ENCODE measurements around the gene GTSF1L. TPM values are rescaled to one million over a fixed set of nuclear protein-coding genes. Genes with fewer than 3 reads are reported as not detected.
A peak's percentile ranks its signal among the peaks of the same experiment; 100 is the strongest.

GTSF1L gene
- total RNA-seq, 4 donors from 2014 or later: not detected

DNA sequence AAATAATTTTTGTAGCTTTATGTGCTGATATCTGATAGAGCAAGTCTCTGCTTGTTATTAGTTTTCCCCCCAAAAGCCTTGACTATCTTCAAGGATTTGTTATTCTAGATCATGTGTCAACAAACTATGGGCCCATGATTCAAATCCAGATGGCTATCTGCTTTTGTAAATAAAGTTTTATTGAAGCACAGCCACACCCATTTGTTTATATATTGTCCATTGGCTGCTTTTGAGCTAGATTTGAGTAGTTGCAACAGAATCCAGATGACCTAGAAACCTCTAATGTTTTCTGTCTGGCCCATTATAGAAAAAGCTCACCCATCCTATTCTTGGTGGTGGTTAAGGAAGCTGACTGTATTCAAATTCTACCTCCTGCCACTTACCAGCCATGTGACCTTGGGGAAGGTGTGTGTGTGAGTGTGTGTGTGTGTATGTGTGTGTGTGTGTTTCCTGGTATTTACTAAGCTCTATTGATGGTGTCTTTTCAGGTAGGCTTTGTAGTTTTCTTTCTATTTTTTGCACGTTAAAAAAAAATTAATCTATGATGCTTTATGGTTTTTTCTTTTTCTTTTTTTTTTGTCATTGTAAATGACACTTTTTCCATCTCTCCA, 1.3 kb upstream of the GTSF1L start:
- peak; percentile 30 for DNase-seq
- Histone ChIP-seq H3K9me3 (no peaks in the 10 kb centered on the region), H3K27ac (no peak overlapping the region), H3K4me3 (no peak overlapping the region), H3K36me3 (no peaks in the 10 kb centered on the region), H3K4me1 (peaks cover 0 to 9% (median 6%) of the 10 kb centered on the region in 4 donors), H3K27me3 (no peaks in the 10 kb centered on the region)
- TF ChIP-seq POLR2AphosphoS5 (IDR thresholded peaks at IDR 0.05): no peak
- no peak for TF ChIP-seq CTCF (IDR thresholded peaks at IDR 0.05)
- TF ChIP-seq EP300 (IDR thresholded peaks at IDR 0.05; ENCODE audit: low read depth): no peak
- 76 to 85% methylated on average over 1 of the region's 1 CpG for WGBS, 2 donors (ENCODE audit: low coverage in 1 of 2)
- in situ Hi-C loops (cut with MboI; ENCODE audit: low pct_ligation_motif_present in 1 of 4, low pct_unique_long_range_greater_than_20kb in 1 of 4, low sequenced_read_pairs in 3 of 4) (no loop called here), intact Hi-C loops (cut with DNase I; ENCODE audit: low total_unique reads) (no loop called here)

DNA sequence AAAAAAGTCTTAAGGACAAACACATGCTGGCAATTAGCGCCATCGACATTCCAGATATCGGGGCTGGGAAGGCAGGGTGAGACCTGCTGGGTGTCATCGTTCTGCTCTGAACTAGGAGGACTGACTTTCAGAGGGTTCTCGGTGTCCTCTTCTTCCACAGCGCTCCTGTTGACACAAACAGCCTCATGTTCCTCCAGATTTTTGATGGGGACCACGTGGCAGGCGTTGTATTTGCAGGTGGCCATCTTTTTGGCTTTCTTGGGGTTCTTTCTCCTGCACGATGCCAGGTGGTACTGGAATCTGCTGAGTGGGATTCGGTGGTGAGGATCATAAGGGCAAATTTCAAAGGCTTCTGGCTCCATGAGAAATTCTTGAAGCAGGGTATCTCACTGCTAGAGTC, 469 bp downstream of the GTSF1L start:
- no peak overlapping the region for H3K4me3 ChIP-seq
- H3K36me3 ChIP-seq: no peaks in the 10 kb centered on the region
- in situ Hi-C loops (cut with MboI; ENCODE audit: low pct_ligation_motif_present in 1 of 4, low pct_unique_long_range_greater_than_20kb in 1 of 4, low sequenced_read_pairs in 3 of 4): no loop called here
- WGBS, 2 donors (ENCODE audit: low coverage in 1 of 2): 90 to 92% methylated on average over 5 to 10 of the region's 10 CpGs
- H3K9me3 ChIP-seq: no peaks in the 10 kb centered on the region
- no peaks in the 10 kb centered on the region for H3K27me3 ChIP-seq
- TF ChIP-seq POLR2AphosphoS5 (IDR thresholded peaks at IDR 0.05) (no peak), EP300 (IDR thresholded peaks at IDR 0.05; ENCODE audit: low read depth) (no peak), POLR2A (IDR thresholded peaks at IDR 0.05) (no peak), CTCF (IDR thresholded peaks at IDR 0.05) (no peak)
- no peak overlapping the region for H3K27ac ChIP-seq
- intact Hi-C loops (cut with DNase I; ENCODE audit: low total_unique reads): no loop called here
- H3K4me1 ChIP-seq: peaks cover 0 to 10% (median 6%) of the 10 kb centered on the region in 4 donors
- DNase-seq: no peak

DNA sequence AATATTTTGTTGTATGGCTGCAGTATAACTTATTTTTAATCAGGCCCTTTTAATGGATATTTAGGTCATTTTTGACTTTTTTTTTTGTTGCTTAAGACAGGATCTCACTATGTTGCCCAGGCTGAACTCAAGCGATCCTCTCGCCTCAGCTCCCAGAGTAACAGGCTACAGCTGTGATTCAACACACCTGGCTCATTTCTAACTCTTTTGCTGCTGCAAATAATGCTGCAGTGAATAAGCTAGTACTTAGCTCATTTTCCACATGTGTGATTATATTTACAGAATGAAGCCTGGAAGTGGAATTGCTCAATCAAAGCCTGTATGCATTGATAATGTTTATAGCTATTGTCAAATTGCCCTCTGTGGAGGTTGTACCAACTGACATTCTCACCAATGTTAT, 1.1 kb downstream of the GTSF1L start:
- Histone ChIP-seq H3K4me1 (peaks cover 0 to 12% (median 6%) of the 10 kb centered on the region in 4 donors), H3K27me3 (no peaks in the 10 kb centered on the region), H3K4me3 (no peak overlapping the region), H3K27ac (peak overlapping the region in 1 of 4 donors; percentile 42), H3K36me3 (no peaks in the 10 kb centered on the region), H3K9me3 (no peaks in the 10 kb centered on the region)
- DNase-seq: no peak
- intact Hi-C loops (cut with DNase I; ENCODE audit: low total_unique reads): no loop called here
- TF ChIP-seq CTCF (IDR thresholded peaks at IDR 0.05) (no peak), POLR2A (IDR thresholded peaks at IDR 0.05) (no peak), POLR2AphosphoS5 (IDR thresholded peaks at IDR 0.05) (no peak), EP300 (IDR thresholded peaks at IDR 0.05; ENCODE audit: low read depth) (no peak)
- 34% methylated on average over 2 of the region's 2 CpGs; no CpG with 5 or more reads in 1 of the 2 donors for WGBS, 2 donors (ENCODE audit: low coverage in 1 of 2)
- in situ Hi-C loops (cut with MboI; ENCODE audit: low pct_ligation_motif_present in 1 of 4, low pct_unique_long_range_greater_than_20kb in 1 of 4, low sequenced_read_pairs in 3 of 4): no loop called here

- in situ Hi-C loops (cut with MboI; ENCODE audit: low pct_ligation_motif_present in 1 of 4, low pct_unique_long_range_greater_than_20kb in 1 of 4, low sequenced_read_pairs in 3 of 4) (no loop called here), intact Hi-C loops (cut with DNase I; ENCODE audit: low total_unique reads) (no loop called here)
- TF ChIP-seq POLR2AphosphoS5 (IDR thresholded peaks at IDR 0.05) (no peak), EP300 (IDR thresholded peaks at IDR 0.05; ENCODE audit: low read depth) (no peak), POLR2A (IDR thresholded peaks at IDR 0.05) (no peak), CTCF (IDR thresholded peaks at IDR 0.05) (no peak)
- 86 to 94% methylated on average over 5 of the region's 5 CpGs for WGBS, 2 donors (ENCODE audit: low coverage in 1 of 2)
- Histone ChIP-seq H3K4me1 (peaks cover 0 to 12% (median 6%) of the 10 kb centered on the region in 4 donors), H3K27me3 (no peaks in the 10 kb centered on the region), H3K9me3 (no peaks in the 10 kb centered on the region), H3K36me3 (no peaks in the 10 kb centered on the region), H3K27ac (no peak overlapping the region), H3K4me3 (no peak overlapping the region)
- DNase-seq: no peak
Observed at GRCh38 chr20:43724383-43724782, 2.4 kb downstream of the GTSF1L start.

Measured in transverse colon (tissue), 4 donors.